OCI-M2 (cell line): ENCODE measurements around the gene CASP3.
"Not testable (repeated sequence)": the region's sequence is repeated elsewhere in the genome, so short reads cannot be mapped to it uniquely, and the experiment has no call there.

ENCODE experiments used
- DNase-seq: peaks from one replicate; lab custom pipeline; 2025; ENCODE audit not compliant: unreplicated experiment; lab: John Stamatoyannopoulos, UW

CASP3 gene

DNA sequence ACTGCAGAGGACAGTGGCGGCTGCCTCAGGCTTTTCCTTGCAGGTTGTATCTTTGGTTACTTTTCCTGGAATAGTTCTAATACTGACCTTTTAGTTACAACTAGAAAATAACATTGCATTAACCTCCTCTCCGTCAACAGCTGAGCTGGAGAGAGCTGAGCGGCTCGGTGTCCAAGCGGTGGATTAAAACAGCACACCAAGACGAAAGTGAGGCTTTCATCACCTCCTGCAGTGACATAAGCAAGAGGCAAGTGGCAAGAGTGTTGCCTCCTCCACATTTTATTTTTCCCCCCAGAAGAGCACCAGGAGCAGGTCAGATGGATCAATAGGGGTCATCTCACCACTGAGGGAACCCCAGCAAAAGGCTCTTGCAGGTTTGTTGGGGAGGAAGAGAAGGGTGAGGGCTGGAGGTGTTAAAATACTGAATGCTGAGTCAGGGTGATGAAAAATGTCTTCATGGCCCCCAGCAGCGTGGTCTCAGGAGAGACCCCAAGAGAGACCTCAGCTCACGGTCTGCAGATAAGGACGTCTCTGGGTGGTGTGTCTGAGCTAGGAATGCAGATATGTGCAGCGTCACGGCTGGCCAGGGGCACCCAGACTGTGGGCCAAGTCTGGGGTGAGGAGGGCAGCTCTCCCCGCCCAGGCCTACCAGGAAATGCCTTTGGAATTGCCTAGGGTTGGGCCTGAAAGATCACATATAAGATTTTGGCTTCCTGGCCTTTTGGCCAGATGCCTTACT lies 50.3 kb downstream of the CASP3 start:
- no peak for DNase-seq

DNA sequence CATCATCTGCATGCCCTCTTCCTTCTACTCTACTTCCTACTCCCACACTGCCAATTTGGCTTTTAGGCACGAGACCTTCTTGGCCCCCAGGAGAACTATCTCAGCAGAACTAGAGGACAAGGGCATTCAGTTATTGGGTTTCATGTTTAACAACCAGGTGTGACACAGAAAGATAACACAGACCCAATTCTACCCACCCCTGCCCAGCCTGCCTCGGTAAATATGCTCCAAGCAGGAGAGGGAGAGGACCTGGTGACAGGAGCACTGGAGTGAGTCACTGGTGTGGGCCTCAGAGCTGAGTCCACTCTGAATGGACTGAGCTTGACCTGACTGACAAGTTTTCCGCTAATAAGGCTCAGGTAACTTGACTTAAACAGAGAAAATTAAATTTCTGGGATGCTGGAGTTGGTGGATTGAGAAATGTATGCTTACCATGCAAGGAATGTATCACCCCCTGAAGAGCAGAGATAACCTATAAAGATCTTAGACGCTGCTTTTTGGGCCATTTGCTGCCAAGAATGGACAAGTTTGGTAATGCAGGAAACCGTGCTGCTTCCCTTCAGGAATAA lies 52.5 kb downstream of the CASP3 start:
- no peak for DNase-seq

DNA sequence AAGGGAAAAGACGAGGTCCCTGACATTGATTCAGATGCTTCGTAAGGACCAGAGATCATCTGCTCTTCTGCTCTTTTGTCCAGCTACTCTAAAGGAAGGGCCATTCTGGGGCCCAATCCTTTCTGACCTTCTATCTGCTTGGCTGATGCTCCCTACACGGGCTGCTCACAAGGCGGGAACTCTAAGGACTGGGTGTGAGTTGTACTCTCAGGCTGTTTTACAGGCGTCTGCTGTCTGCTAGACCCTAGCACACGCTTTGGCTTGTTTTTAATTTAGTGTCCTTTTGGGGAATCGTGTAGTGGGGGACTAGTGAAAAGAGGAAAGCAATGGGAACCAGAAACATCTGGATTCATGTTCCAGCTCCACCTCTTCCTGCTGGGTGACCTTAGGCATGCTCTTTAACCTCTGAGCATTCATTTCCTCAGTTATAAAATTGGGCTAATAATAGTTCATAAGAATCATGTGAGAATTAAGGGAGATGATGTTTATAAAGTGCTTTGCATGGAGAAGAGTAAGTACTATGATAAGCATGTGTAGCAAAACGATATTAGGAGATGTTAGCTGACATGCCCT lies 53.1 kb downstream of the CASP3 start:
- DNase-seq: no peak

DNA sequence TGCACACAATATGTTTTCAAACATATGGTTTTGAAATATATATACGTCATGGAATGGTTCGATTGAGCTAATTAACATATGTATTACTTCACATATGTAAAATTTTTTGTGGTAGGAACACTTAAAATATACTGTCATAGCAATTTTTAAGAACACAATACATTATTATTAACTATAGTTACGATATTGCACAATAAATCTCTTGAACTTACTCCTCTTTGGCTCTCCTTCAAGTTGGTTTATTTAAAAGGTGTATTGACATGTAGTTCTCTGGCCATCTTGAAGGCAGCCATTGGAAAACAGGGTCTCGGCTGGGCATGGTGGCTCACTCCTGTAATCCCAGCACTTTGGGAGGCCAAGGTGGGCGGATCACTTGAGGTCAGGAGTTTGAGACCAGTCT lies 53.8 kb downstream of the CASP3 start:
- DNase-seq: no peak

DNA sequence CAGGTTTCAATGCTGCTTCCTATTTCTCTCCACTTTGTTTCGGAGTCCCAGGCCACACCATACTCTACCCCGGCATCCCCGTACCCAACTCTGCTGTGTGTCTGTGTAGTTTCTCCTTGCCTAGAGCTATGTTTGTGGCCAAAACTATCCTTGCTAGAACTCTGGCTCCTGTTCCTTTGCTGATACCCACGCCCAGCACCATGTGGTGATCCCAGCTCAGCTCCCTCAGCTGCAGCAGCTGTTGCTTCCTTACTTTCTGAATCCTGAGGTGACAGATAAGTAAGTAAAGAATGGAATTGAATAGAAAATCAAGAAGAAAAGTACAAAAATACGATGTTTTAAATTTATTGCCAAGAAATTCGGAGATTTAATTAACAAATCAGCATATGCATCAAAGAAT lies 55.8 kb downstream of the CASP3 start:
- DNase-seq: no peak

DNA sequence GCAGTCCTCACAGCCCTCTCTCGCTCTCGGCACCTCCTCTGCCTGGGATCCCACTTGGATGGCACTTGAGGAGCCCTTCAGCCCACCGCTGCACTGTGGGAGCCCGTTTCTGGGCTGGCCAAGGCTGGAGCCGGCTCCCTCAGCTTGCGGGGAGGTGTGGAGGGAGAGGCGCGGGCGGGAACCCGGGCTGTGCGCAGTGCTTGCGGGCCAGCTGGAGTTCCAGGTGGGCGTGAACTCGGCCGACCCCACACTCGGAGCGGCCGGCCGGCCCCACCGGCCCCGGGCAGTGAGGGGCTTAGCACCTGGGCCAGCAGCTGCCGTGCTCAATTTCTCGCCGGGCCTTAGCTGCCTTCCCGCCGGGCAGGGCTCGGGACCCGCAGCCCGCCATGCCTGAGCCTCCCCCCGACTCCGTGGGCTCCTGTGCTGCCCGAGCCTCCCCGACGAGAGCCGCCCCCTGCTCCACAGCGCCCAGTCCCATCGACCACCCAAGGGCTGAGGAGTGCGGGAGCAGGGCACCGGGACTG lies 57.4 kb downstream of the CASP3 start:
- DNase-seq: not testable (repeated sequence)

DNA sequence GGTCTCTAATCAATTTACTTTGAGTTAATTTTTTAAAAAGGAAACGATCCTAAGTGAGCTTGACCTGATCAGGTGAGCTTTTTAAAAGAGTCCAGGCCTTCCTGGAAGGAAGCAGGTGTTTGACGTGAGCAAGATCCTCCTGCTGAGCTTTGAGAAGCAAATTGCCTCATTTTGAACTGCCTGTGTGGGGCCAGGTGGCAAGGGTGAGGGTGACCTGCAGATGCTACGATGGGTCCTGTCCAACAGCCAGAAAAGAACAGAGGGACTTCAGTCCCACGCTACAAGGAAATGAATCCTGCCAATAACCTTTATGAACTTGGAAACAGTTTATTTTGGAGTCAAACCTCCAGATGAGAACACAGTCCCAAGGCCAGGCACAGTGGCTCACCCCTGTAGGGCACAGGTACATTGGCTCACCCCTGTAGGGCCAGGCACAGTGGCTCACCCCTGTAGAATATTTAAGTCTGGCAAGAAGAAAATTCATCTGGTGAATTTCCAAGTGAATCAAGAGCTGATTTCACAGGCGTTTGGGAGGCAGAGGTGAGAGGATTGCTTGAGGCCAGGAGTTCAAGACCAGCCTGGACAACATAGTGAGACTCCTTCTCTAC lies 58.1 kb downstream of the CASP3 start:
- DNase-seq: no peak

DNA sequence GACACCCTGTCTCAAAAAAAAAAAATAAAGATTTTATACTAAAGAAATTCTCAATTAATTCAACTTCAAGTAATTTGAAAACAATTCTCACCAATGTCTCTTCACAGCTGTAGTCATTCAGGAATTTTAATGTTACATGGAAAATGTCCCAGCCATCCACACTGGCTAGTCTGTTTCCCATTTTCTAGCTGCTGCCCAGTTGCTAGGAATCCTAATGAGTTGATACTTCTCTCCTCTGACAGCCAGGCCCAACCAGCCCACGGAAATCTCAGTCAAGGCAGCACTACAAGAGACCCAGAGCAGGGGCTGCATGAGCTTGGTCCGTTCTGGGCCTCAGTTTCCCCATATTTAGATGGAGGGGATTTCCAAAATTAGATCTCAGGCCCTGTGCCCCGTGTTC lies 59.1 kb downstream of the CASP3 start:
- DNase-seq: no peak

DNA sequence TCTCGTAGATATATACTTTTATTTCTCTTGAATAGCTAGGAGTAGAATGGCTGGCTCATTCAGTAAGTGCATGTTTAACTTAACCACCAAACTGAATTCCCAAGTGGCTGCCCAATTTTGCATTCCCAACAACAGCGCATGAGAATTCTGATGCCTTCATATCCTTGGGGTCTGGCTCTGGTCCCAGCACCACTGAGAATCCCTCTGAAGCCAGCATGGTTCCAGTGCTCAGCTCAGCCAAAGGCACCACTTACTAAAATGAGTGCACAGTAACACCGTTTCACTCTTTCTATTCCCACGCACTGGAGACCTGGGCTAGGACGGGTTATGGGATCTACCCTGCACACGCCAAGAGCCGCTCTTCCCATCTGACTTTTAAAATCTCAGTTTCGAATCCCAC lies 60.4 kb downstream of the CASP3 start:
- DNase-seq: no peak

DNA sequence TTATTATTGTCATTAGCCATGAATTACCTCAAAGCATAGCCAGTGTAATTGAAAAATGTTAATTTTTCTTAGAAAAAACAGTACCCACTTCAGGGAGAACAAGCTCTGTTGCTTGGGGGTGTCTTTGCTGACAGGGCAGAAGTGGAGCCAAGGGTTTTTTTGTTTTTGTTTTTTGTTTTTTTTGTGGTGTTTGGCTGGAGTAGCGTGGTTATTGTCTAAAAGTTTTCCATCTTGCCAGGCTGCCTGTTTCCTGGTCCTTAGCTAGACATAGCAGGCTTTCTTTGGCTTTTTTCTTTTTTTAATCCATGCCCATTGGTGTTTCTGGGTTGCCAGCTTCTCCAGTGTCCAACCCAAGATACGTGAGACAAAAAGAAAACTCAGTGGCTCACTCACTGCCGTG lies 61.5 kb downstream of the CASP3 start:
- DNase-seq: no peak

DNA sequence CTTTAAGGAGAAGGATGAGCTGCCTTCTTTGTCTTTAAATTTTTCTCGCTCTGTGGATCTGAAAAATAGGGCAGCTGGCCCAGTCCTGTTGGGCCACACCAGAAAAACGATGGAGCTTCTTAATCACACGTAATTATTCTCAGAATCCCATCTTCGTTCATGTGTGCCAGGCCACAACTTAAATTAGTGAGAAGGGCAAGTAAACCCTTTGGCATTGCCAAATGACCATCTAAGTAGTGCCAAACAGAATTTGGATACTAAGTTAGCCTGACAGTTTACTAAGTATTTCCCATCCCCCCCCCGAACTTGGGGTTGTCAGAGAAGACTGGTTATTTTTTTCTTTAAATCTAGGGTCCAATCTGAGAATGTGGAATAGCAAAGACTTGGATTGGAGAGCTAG lies 62.0 kb downstream of the CASP3 start:
- DNase-seq: no peak

DNA sequence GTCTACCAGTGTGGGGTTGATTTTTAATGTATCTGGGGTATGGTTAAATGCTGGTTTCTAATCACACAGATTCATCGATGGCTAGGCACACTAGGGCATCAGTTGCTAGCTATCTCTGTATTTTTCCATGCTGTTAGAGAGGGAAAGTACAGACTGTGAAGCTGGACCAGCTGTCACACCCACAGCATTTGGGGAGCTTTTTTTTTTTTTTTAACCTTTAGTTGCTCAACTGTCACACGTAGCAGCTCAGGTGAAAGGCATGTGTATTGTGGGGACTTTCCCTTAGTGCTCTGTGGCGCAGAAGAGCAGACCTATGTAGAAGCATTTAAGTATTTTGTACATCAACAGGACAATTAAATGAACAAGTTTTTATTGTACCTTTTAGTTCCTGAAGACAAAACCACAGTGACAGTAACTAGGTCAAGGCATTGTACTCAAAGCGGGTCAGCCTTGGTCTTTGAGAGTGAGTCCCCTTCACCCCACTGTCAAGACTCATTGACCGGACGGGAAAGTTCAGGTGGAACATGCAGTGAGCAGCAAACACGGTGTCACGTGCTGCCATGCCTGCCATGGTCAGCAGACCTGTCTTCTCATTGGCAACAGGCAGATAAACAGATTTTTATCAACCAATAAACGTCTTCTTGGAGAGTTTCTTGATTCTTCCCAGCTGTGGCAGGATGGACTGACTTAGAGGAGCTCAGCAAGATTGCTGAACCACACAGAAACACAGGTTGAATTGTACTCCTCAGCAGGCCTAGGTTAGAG lies 65.3 kb downstream of the CASP3 start:
- DNase-seq: no peak
